Right renal pelvis (tissue), 4 donors: Measurements from ENCODE around the gene MCAM. TPM values are rescaled to one million over a fixed set of nuclear protein-coding genes. Genes with fewer than 3 reads are reported as not detected.

ENCODE experiments used
- DNase-seq, 4 donors: peaks; one replicate each; pipeline ENCODE4 v3.0.0-alpha.2; 2013; ENCODE audit warnings: low read depth in 4 of 4, low spot score in 3 of 4, missing footprints in 1 of 4
- polyA plus RNA-seq, 4 donors: library from polyadenylated mRNA; unstranded; fragments of 120-200 nt; gene quantifications; one replicate each; pipeline ENCODE4 v1.2.1, GENCODE V29; 2013; ENCODE audit not compliant: insufficient read length in 4 of 4

The MCAM gene
- polyA plus RNA-seq, 4 donors: 53.1 to 67.4 (median 54.5) TPM

DNA sequence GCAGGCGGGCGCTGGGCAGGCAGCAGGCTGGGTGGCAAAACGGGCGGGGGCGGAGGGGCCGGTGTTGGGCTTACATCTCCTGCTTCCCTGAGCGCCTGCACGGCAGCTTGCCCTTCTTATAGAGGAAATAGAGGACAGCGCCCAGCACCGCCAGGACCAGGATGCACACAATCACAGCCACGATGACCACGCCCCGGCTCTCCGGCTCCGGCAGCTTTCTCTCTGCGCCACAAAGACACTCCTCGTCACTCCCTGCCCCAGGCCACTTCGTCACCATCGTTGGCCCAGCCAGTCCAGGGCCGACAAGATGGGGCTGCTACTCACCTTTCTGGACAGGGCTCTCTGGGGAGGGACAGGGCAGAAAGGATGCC lies 6.3 kb downstream of the MCAM start:
- DNase-seq: no peak

DNA sequence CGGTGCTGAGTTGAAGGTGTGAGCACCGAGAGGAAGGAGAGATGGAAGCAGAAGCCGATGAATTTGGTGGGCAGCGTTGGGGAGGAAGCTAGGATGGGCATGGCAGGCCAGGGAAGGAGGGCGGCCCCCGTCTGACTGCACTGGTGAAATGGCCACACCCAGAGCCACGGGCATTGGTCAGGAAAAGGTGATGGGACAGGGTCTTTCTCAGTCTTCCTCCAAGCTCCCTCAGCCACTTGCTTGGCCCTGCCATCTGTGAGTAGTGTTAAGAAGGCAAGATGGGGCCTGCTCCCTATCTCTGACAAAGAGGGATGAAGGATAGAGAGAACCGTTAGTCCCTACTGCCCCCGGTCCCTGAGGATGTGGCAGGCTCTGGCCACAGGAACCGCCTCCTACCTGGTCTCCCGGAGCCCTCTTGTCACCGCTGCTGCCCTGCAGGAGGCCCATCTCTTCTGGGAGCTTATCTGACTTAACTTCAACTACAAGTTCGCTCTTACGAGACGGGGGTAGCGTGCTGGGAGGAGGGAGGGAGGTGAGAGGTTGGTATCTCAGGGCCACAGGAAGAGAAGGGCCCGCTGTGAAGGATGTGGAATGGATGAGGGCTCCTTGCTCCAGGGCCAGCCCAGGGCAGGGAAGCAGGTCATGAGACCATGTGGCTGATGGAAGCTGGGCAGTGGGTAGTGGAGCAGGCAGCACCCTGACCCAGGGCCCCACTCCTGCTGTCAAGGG lies 6.8 kb downstream of the MCAM start:
- DNase-seq: no peak

DNA sequence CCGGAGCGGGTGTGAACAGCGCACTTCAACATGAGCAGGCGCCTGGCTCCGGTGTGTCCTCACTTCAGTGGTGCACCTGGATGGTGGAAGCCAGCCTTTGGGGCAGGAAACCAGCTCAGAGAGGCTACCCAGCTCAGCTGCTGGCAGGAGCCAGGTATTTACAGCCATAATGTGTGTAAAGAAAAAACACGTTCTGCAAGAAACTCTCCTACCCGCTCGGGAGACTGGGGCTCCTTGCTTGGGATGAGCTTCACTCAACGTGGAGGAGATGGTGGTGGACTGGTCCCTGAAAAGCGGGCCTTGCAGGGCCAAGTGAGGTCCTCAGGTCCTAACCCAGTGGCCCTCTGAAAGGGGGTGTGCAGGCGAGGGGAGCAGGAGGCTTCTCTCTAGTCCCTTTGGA lies 7.5 kb downstream of the MCAM start:
- no peak for DNase-seq

DNA sequence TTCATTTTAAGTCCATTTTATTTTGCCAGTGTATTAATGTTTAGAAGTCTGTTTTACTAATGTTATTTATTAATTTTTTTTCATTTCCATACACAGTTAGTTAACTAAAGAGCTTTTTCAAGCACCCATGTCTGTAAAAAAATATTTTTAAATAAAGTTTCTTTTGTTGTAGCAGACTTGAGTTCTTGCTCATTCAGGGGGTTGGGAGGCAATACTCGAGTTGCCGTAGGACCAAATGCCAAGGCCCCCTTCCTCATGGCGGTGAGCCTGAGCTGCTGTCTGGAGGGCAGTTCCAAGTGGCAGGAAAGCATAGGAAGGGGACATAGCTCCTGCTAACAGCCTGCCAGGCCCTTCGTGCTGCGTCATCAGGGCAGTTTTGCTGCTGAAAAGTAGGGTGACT lies 9.0 kb downstream of the MCAM start:
- no peak for DNase-seq

DNA sequence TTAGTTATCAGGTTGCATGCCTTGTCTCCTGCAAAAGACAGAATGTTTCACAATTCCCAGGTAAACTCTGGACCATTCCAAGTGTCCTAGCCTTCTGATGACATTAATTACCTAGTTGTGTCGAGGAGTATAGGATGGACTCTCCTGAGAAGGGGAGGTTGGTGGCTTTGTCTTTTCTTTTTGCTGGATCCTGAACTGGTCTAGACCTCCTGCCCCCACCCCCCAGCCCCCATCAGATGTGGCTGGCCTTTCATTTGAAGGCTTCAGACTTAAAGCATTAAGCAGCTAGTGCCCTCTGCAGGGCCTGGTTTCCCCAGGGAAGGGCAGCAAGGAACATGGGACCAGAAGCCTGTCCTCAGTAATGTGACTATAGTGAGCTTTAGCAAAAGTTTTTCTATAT lies 9.7 kb downstream of the MCAM start:
- no peak for DNase-seq

DNA sequence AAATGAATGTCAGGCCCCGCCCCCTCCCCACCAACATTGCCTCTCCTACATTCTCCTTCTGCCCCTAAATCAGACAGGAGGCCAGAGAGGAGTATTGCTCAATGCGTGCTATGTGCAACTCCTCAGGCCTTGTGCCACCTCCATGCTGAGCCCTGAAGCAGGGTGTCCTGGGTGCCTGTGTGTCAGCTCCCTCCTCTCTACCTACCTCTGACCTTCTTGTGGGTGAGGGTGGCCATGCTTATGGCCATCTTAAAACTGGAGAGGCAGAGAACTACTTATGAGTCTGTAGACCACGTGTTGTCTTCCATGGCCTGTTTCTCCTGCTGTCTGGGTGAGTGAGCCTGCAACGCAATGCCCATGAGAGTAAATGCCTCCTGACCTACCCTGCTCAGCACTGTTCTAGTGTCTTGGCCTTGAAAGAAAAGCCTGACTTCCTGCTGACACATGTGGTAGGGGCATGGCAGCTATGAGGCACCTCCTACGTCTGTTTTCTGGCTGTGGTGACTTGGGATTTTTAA lies 10.5 kb downstream of the MCAM start:
- DNase-seq: no peak

DNA sequence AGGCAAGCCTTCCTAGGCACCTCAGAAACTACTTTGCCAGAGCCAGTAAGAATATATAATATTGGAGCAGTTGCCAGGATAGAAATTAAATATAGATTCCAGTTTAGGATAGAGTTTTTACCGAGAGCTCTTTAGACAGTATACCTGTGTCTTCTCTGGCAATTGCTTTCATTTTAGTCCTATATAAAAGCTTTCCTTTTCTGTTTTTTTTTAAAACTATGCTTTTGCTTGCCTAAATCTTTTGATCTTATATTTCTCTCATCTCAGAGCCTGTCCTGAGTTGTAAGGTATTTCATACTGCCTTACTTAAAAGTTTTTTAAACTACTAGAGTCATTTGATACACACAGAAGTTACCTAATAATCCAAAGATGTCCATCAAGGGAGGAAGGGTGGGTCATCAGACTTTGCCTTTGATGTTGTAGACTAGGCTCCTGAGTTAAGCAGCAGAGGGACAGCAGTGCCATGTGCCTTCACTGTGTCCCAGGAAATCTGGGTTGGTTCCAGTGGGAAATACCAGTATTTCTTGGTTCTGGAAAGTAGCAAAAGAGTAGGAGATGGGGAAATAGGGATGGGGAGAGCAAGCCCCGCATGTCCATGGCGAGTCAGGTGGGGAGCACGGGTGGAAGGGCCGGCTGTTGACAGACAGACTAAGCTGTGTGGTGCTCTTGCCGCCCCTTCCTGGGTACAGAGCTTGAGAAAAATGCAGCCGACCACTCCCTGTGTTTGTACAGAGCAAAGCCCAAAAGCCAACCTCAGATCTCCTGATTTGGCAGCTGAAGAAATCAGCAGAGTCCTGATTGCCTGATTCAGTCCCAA lies 11.2 kb downstream of the MCAM start:
- DNase-seq: no peak

DNA sequence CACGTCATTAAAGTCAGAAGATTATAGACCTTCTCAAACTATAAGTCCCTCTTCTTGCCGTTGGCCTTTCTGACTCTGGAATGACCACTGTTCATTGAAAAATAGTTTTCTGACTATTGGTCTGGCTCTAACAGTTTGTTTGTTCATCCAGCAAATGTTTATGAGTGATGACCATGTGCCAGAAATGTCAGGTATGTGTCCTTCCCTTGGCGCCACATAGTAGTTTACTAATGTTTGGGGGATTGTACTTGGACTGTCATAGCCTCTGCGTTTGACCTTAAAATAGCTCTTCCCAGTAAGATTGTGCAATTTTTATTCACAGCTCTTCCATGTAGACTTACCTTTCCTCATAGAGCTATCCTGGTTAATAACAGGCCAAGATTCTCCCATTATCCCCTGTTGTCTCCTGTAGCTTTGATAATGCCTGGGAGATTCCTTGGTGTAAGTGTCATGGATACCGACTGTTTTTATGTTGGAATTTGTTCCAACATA lies 13.7 kb downstream of the MCAM start:
- no peak for DNase-seq

DNA sequence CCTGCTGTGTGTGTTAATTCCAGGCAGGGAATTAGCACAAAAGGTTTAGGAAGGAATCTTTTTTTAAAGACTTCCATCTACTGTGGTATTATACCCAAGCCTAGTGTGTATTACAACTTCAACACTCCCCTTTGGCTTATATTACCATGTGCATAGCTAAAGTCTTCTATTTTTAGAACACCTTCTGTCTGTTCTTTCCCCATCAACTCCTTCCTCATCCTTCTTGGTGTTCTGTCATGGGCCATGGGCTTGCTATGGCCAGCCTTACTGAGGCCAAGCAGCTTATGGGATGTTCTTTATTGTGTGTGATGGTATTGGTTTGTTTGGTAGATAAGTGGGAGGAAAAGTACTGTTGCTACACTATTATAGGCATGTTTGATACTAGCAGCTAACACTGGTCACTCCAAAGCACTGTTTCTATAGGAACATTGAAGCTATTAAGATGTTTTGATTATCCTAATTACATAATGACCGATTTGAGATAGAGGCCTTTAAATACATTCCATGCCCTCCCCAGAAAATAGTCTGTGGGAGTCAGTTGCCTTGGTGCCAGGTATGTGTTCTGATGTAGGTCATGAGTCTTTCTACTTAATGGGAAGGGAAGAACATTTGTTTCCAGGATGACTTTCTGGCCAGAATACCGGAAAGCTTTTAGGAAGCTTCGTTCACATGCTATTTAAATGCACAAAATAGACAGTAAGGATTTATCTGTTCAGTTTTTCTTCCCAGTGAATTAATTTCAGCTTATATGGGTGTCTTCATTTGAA lies 16.5 kb downstream of the MCAM start:
- DNase-seq: no peak

DNA sequence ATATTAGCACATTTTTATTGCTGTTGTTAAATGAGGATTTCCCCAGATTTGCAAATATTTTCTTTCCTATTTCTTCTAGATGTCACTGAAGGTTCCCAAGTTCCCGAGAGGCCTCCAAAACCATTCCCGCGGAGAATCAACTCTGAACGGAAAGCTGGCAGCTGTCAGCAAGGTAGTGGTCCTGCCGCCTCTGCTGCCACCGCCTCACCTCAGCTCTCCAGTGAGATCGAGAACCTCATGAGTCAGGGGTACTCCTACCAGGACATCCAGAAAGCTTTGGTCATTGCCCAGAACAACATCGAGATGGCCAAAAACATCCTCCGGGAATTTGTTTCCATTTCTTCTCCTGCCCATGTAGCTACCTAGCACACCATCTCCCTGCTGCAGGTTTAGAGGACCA lies 17.5 kb downstream of the MCAM start:
- no peak for DNase-seq

DNA sequence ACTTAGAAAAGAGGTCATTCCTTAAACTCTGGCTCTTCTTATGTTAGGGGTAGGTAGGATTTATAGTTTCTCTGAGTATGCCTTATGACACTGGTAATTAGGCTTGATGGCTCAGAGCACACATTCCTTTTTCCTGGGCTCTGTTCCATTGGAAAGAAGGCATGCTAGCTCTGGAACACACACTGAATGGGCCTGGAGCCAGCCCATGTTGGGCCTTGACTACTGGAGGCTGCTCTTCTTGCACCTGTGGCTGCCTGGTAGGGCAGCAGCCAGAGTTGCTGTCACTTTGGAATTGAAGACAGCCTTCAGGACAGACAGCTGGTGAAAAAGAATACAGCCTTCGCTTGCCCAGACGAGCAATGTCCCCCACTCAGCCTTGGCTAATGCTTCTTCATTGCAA lies 18.2 kb downstream of the MCAM start:
- no peak for DNase-seq

DNA sequence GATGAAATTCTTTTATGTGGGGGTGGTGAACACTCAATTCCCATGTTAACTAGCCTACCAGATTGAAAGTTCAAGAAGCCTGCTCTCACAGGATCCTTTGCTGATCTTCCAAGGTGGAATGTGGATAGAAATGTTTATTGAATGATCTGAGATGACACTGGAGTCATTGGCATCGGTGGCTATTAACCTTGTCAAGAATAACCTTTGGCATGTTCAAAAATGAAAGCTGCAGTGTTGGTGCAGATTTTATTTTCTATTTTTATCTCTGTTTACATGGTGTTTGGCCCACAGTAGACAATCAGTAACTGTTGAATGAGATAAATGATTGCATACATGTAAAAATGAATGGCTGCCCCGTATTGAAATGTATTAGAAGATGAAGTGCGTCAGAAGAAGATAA lies 19.0 kb downstream of the MCAM start:
- no peak for DNase-seq

DNA sequence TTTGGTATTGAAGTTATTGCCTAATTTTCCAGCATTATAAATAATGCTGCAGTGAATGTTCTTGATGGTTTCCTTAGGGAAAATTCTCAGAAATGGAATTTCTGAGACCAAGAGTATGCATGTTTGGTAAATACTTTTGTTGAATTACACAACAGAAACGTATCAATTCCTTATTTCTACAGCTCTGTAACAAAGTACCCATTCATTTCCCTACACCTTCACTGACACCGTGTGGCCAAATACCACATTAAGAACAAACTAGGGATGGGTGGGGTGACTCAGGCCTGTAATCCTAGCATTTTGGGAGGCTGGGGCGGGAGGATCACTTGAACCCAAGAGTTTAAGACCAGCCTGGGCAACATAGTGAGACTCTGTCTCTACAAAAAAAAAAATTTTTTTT lies 21.8 kb downstream of the MCAM start:
- DNase-seq: no peak

DNA sequence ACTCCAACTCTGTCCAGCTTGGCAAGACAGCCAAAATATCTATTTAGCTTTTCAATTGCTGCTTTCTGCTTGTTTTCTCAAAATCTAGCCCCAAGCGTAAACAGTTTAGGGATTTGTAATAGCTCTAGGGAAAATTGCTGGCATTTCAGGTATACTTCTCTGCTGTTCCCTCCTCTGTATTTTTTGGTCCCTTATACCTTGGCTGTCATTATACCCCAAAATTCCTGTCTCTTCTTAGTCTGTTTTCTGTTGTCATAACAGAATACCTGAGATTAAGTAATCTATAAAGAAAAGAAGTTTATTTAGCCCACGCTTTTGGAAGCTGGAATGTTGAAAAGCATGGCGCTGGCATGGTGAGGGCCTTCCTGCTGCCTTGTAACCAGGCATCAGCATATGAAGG lies 23.5 kb downstream of the MCAM start:
- DNase-seq: no peak

DNA sequence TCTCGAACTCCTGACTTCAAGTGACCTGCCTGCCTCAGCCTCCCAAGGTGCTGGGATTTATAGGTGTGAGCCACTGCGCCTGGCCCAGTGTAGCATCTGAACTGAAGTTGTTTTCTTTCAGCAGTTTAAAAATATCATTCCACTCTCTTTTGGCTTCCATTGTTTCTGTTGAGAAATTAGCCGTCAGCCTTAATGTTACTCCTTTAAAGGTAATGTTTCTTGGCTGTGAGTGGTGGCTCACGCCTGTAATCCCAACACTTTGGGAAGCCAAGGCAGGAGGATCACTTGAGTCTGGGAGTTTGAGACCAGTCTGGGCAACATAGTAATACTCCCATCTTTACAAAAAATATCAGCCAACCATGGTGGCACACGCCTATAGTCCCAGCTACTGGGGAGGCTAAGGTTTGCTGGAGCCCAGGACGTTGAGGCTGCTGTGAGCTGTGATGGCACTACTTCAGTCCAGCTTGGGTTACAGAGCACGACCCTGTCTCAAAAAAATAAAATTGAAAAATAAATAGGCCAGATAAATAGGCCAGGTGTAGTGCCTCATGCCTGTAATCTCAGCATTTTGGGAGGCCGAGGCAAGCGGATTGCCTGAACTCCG lies 25.9 kb downstream of the MCAM start:
- no peak for DNase-seq

DNA sequence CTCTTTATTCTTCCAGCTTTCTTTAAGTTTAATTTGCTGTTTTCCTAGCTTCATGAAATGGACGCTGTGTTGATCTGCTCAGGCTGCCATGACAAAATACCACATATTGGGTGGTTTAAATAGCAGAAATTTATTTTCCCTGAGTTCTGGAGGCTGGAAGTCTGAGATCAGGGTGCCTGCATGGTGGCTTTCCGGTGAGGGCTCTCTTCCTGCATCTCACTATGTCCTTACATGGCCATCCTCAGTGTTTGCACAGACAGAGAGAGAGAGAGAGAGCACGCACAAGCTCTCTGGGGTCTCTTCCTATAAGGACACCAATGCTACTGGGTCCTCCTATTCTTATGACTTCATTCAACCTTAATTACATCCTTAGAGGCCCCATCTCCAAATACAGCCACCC lies 28.7 kb downstream of the MCAM start:
- DNase-seq: no peak

DNA sequence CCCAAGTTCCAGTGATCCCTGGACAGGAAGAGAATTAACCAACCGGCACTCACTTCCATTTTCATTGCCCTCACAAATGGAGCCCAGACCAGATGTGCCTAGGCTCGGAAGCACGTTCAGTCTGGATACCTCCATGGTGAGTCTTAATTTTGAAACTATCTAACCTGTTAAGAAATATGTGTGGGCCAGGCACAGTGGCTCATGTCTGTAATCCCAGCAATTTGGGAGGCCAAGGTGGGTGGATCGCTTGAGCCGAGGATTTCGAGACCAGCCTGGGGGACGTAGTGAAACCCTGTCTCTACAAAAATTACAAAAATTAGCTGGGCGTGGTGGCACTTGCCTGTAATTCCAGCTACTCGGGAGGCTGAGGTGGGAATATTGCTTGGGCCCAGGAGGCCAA lies 31.5 kb downstream of the MCAM start:
- DNase-seq: no peak

DNA sequence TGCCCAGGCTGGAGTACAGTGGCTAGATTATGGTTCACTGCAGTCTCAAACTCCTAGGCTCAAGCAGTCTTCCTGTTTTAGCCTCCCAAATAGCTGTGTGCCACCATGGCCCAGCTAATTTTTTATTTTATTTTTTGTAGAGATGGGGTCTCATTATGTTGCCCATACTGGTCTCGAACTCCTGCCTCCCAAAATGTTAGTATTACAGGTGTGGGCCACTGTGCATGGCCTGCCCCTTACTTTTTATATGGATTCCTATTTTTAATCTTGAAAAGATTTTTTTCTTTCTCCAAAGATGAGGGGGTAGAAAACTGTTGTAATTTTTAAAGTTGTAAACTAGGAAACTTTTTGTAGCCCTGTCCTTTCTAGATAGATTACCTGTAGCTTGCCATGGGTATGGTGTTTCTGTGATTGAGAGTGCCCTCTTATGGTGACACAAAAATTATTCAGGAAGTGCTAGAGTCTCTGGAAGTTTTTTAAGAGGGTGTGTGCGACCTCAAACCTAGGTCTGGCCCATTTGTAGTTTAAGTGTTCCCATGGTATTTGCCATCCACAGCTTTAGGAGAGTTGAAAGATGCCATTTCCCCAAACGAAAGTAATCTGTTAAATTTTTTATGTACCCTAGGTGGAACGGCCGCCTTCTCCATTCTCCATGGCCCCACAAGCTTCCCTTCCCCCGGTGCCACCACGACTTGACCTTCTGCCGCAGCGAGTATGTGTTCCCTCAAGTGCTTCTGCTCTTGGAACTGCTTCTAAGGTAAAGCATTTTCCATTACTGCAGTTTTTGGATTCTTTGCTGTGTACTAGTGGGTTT lies 32.4 kb downstream of the MCAM start:
- peak in 1 of 4 donors; percentile 22 for DNase-seq

DNA sequence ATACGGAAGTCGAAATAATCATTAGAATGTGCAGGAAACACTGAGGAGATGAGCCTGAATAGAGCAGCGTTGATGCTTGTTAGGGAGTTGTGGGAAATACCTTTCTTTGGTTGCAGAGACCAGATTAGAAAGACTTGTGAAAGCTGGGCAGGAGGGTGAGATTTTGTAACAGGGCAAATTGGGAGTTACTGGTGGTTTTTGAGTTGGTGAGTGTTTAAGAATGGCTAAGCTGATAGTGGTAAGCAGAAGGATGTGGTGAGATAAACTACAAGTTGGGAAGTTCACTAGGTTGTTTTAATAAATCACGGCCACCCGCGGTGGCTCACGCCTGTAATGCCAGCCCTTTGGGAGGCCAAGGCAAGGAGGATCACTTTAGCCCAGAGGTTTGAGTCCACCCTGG lies 34.4 kb downstream of the MCAM start:
- DNase-seq: no peak

DNA sequence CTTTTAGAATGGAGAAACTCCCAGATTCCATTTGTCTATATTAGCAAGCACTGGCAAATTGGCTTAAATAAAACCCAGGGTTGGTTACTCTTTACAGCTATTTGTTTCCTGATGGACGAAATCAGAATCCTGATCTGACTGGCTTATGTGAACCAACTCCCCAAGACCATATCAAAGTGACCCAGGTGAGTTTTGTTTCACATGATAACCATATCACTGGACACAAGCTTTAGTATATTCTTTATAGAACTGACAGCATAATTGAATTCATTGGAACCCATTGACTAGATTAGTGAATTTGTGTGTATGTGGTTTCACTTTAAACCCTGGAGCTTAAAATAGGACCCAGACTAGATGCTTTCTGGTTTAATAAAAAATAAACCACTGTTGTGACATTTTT lies 39.3 kb downstream of the MCAM start:
- no peak for DNase-seq
